ENCODE measurements around the gene C1QL4.

GRCh38 chr12:49375406-49375805 lies 38.4 kb upstream of the C1QL4 start:
- TF ChIP-seq, protein P1, sequence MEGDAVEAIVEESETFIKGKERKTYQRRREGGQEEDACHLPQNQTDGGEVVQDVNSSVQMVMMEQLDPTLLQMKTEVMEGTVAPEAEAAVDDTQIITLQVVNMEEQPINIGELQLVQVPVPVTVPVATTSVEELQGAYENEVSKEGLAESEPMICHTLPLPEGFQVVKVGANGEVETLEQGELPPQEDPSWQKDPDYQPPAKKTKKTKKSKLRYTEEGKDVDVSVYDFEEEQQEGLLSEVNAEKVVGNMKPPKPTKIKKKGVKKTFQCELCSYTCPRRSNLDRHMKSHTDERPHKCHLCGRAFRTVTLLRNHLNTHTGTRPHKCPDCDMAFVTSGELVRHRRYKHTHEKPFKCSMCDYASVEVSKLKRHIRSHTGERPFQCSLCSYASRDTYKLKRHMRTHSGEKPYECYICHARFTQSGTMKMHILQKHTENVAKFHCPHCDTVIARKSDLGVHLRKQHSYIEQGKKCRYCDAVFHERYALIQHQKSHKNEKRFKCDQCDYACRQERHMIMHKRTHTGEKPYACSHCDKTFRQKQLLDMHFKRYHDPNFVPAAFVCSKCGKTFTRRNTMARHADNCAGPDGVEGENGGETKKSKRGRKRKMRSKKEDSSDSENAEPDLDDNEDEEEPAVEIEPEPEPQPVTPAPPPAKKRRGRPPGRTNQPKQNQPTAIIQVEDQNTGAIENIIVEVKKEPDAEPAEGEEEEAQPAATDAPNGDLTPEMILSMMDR (IDR thresholded peaks at IDR 0.05; ENCODE audit: low read length), result no peak
- TF ChIP-seq EZH2 (IDR thresholded peaks at IDR 0.05; ENCODE audit: borderline replicate concordance, low read length), result no peak

Measured in OCI-LY1 (cell line).